Amniotic epithelial cell (primary cell): Measurements from ENCODE around the gene MAGEE2.
"Not testable (repeated sequence)": the region's sequence is repeated elsewhere in the genome, so short reads cannot be mapped to it uniquely, and the experiment has no call there.

ENCODE experiments used
- DNase-seq: peaks from one replicate; pipeline ENCODE4 v3.0.0-alpha.2; 2010; ENCODE audit warnings: low read depth

Gene MAGEE2

GRCh38 chrX:75784680-75785491 lies at the start of gene MAGEE2:
Gene MAGEE2, minus strand, starts transcription at chrX:75785254. Its CDS starts 203 bp downstream, at chrX:75785051.
- no peak for DNase-seq

- DNase-seq, result no peak
Observed at GRCh38 chrX:75786290-75786689, 1.2 kb upstream of the MAGEE2 start.

GRCh38 chrX:75781611-75782010 lies 3.4 kb downstream of the MAGEE2 start:
- DNase-seq, result no peak

- not testable (repeated sequence) for DNase-seq
Observed at GRCh38 chrX:75768063-75768462, 17.0 kb downstream of the MAGEE2 start.

GRCh38 chrX:75748431-75748830 lies 36.6 kb downstream of the MAGEE2 start:
- no peak for DNase-seq

GRCh38 chrX:75746891-75747639 lies 38.0 kb downstream of the MAGEE2 start:
- DNase-seq, result peak; percentile 2
